ENCODE measurements around the gene COL25A1. TPM values are rescaled to one million over a fixed set of nuclear protein-coding genes. Genes with fewer than 3 reads are reported as not detected.

COL25A1 gene
- total RNA-seq, 2 donors from 2014 or later: 0.29 TPM; not detected in 1

DNA sequence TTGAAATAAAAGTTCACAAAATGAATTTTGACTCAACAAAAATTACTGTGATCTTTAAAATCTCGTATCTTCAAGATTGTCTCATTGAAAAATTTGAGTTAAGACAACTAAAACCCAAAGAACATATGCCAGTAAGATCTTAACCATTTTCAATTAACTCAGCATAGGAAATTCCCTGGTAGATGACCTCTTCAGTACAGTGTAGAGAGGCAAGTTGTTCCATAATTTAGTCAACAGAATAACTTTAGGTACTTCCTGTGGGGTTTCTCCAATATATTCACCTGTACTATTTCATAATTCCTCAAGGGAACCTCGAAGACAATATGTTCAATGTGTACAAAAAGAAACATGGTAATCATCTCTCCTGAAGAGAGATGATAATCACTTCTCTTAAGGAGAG is 145.3 kb downstream of the COL25A1 start:
- Histone ChIP-seq H3K9ac (ENCODE audit: low read depth in 2 of 2, low read length in 2 of 2) (no peak overlapping the region), H3K4me3 (no peak overlapping the region), H3K36me3 (no peaks in the 10 kb centered on the region), H3K9me3 (no peaks in the 10 kb centered on the region), H3K27me3 (no peaks in the 10 kb centered on the region), H3K27ac (no peak overlapping the region), H3K4me1 (no peaks in the 10 kb centered on the region)
- DNase-seq: no peak
- intact Hi-C loops (cut with DNase I): no loop called here
- TF ChIP-seq CTCF (IDR thresholded peaks at IDR 0.05): no peak

DNA sequence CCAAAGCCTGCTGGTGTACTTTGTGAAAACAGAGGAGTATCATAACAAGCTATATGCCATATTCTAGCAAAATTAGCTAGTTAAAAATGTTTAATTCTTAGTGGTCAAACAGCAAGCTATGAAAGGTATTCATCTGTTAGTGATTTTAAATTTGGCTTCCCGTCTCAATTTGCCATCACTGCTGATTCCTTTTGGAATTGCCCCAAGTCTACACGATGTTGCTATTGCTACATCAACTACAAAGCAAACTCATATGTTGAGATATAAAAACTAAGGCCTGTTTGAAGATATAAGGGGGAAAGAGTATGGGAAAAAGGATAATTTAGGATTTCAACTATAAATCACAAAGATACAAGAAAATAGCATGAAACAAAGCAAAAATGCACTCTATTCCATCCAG is 146.1 kb downstream of the COL25A1 start:
- no peak for TF ChIP-seq CTCF (IDR thresholded peaks at IDR 0.05)
- intact Hi-C loops (cut with DNase I): no loop called here

DNA sequence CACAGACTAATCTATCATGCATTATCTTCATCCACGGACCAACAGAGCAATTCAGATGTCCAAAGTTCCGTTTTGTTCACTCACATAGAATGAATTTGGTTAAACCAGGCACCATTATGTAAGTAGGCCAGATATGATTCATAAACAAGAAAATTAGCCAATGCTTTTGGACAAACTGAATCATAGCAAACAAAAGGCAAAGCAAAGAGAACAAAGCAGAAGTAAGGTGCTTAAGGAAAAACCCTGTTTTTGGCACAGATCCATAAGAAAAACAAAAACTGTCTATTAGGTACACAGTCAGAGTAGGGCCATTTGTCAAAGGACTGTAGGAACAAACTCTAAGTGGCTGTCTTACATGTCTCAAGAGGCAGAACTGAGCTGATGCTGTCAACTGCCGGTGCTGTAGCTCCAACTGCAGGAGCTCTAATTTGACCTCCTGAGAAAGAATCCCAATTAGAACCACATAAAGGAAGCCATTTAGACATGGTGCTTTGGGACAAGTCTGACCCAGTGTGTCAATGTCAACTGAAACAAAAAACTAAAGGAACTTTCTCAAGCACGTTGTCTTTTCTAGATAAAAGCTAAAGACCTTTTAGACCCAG is 146.7 kb downstream of the COL25A1 start:
- H3K4me3 ChIP-seq: no peak overlapping the region
- H3K27me3 ChIP-seq: no peaks in the 10 kb centered on the region
- no peak overlapping the region for H3K27ac ChIP-seq
- no peak overlapping the region for H3K9ac ChIP-seq (ENCODE audit: low read depth in 2 of 2, low read length in 2 of 2)
- DNase-seq: no peak
- H3K36me3 ChIP-seq: no peaks in the 10 kb centered on the region
- no peaks in the 10 kb centered on the region for H3K9me3 ChIP-seq
- no peak for TF ChIP-seq CTCF (IDR thresholded peaks at IDR 0.05)
- intact Hi-C loops (cut with DNase I): no loop called here
- H3K4me1 ChIP-seq: no peaks in the 10 kb centered on the region

More for the DNA sequence above, 146.1 kb downstream of the COL25A1 start:
- no peak overlapping the region for H3K4me3 ChIP-seq
- no peaks in the 10 kb centered on the region for H3K4me1 ChIP-seq
- no peak overlapping the region for H3K27ac ChIP-seq
- no peaks in the 10 kb centered on the region for H3K36me3 ChIP-seq
- no peak overlapping the region for H3K9ac ChIP-seq (ENCODE audit: low read depth in 2 of 2, low read length in 2 of 2)
- no peaks in the 10 kb centered on the region for H3K27me3 ChIP-seq
- no peaks in the 10 kb centered on the region for H3K9me3 ChIP-seq
- no peak for DNase-seq

DNA sequence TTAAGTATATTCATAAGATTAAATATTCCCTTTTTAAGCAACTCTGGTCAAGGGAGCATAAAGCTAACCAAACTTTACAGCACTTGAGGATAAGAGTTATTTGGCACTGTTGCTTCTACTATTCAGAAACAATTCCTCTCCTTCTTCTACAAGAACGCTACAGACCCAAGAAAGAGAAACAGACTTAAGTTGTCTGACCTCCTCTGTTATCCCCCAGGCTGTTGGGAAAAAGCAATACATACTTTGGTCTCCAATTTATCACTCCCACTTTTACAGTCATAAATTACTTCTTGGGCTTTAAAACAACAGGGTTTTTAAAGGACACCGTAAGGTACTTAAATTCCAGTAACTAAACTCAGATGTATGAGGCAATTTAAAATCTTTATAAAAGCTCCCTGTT is 147.4 kb downstream of the COL25A1 start:
- no peaks in the 10 kb centered on the region for H3K4me1 ChIP-seq
- no peak for DNase-seq

GRCh38 chr4:109154424-109154823 is 148.0 kb downstream of the COL25A1 start:
- Histone ChIP-seq H3K27ac (no peak overlapping the region), H3K27me3 (no peaks in the 10 kb centered on the region), H3K36me3 (no peaks in the 10 kb centered on the region), H3K4me1 (no peaks in the 10 kb centered on the region), H3K9ac (ENCODE audit: low read depth in 2 of 2, low read length in 2 of 2) (no peak overlapping the region), H3K4me3 (no peak overlapping the region), H3K9me3 (no peaks in the 10 kb centered on the region)
- no peak for TF ChIP-seq CTCF (IDR thresholded peaks at IDR 0.05)
- intact Hi-C loops (cut with DNase I): no loop called here
- DNase-seq: no peak

More for the DNA sequence above, 147.4 kb downstream of the COL25A1 start:
- intact Hi-C loops (cut with DNase I): no loop called here
- Histone ChIP-seq H3K36me3 (no peaks in the 10 kb centered on the region), H3K27me3 (no peaks in the 10 kb centered on the region), H3K4me3 (no peak overlapping the region), H3K27ac (no peak overlapping the region), H3K9ac (ENCODE audit: low read depth in 2 of 2, low read length in 2 of 2) (no peak overlapping the region), H3K9me3 (no peaks in the 10 kb centered on the region)
- no peak for TF ChIP-seq CTCF (IDR thresholded peaks at IDR 0.05)
